Neural cell (in vitro differentiated cells): ENCODE measurements around the gene LIN9. TPM values are rescaled to one million over a fixed set of nuclear protein-coding genes. Genes with fewer than 3 reads are reported as not detected.

Experiments
- H2AFZ ChIP-seq: fragments of 200-600, 300-800 bp; sonication (generic), shearing (Covaris generic); 2 replicates; pipeline ENCODE4 v1.6.0; 2014; ENCODE audit warnings: low read depth, mild to moderate bottlenecking, antibody characterized with exemption, low read length, moderate library complexity
- H3F3A ChIP-seq: fragments of 200-600 bp; shearing (Covaris generic); 2 replicates; pipeline ENCODE4 v1.6.1; 2016; ENCODE audit warnings: mild to moderate bottlenecking, moderate library complexity, mixed read lengths, antibody characterized with exemption, low read length; ENCODE audit not compliant: insufficient read depth, poor library complexity, severe bottlenecking
- H3K27ac ChIP-seq: fragments of 200-600, 300-800 bp; sonication (generic), shearing (Covaris generic); 2 replicates; pipeline ENCODE4 v1.5.1; 2014; ENCODE audit warnings: mild to moderate bottlenecking, low read length, moderate library complexity
- H3K27me3 ChIP-seq: fragments of 300-800, 200-600 bp; sonication (generic), shearing (Covaris generic); 2 replicates; pipeline ENCODE4 v1.6.0; 2014; ENCODE audit warnings: mild to moderate bottlenecking, low read depth, low read length, moderate library complexity; ENCODE audit not compliant: insufficient read depth
- H3K36me3 ChIP-seq: fragments of 300-800, 200-600 bp; sonication (generic), shearing (Covaris generic); 2 replicates; pipeline ENCODE4 v1.5.1; 2014; ENCODE audit warnings: mild to moderate bottlenecking, antibody characterized with exemption, low read length, moderate library complexity; ENCODE audit not compliant: insufficient read depth
- H3K4me2 ChIP-seq: fragments of 300-800, 200-600 bp; sonication (generic), shearing (Covaris generic); 2 replicates; pipeline ENCODE4 v1.6.0; 2014; ENCODE audit warnings: mild to moderate bottlenecking, low read length
- H3K4me3 ChIP-seq: fragments of 300-800, 200-600 bp; sonication (generic), shearing (Covaris generic); 2 replicates; pipeline ENCODE4 v1.5.1; 2014; ENCODE audit warnings: mild to moderate bottlenecking, low read length, moderate library complexity
- H3K79me2 ChIP-seq: fragments of 200-600 bp; shearing (Covaris generic); replicated peaks from 2 replicates; pipeline ENCODE4 v1.6.0; 2014; ENCODE audit warnings: mild to moderate bottlenecking, low read length, moderate library complexity; ENCODE audit not compliant: insufficient read depth
- H3K9ac ChIP-seq: fragments of 300-800, 200-600 bp; sonication (generic), shearing (Covaris generic); 2 replicates; pipeline ENCODE4 v1.6.1; 2016; ENCODE audit warnings: mild to moderate bottlenecking, low read length, mixed read lengths
- H3K9me2 ChIP-seq: fragments of 200-600 bp; shearing (Covaris generic); 2 replicates; pipeline ENCODE4 v1.6.1; 2016; ENCODE audit warnings: mild to moderate bottlenecking, low read length, mixed read lengths; ENCODE audit not compliant: insufficient read depth
- H3K9me3 ChIP-seq: fragments of 200-600, 300-800 bp; sonication (generic), shearing (Covaris generic); 2 replicates; pipeline ENCODE4 v1.6.1; 2016; ENCODE audit warnings: mild to moderate bottlenecking, mixed run types, low read length, moderate library complexity, mixed read lengths
- H4K20me1 ChIP-seq: fragments of 200-600 bp; shearing (Covaris generic); 2 replicates; pipeline ENCODE4 v1.6.1; 2016; ENCODE audit warnings: mild to moderate bottlenecking, mixed run types; ENCODE audit not compliant: insufficient read depth
- EP300 ChIP-seq: fragments of 450-650 bp; conservative IDR thresholded peaks from 2 replicates; pipeline ENCODE4 v1.6.1; 2014; ENCODE audit warnings: antibody characterized with exemption, mild to moderate bottlenecking, moderate library complexity; ENCODE audit not compliant: poor library complexity, severe bottlenecking
- EZH2 ChIP-seq: fragments of 200-600, 300-800 bp; shearing (Covaris generic), sonication (generic); IDR thresholded peaks from 2 replicates; pipeline ENCODE4 v1.6.1; 2014; ENCODE audit warnings: antibody characterized with exemption, low read length, borderline replicate concordance, mild to moderate bottlenecking; ENCODE audit not compliant: insufficient read depth, poor library complexity, severe bottlenecking
- MXI1 ChIP-seq: fragments of 450-650 bp; conservative IDR thresholded peaks from 2 replicates; pipeline ENCODE4 v1.6.1; 2014; ENCODE audit warnings: antibody characterized with exemption, mild to moderate bottlenecking; ENCODE audit not compliant: poor library complexity, severe bottlenecking
- POLR2AphosphoS5 ChIP-seq: IDR thresholded peaks from 2 replicates; pipeline ENCODE4 v1.6.1; 2012
- RAD21 ChIP-seq: fragments of 450-650 bp; conservative IDR thresholded peaks from 2 replicates; pipeline ENCODE4 v1.6.1; 2014; ENCODE audit warnings: antibody characterized with exemption, mild to moderate bottlenecking, moderate library complexity
- SMC3 ChIP-seq: fragments of 450-650 bp; conservative IDR thresholded peaks from 2 replicates; pipeline ENCODE4 v1.6.1; 2014; ENCODE audit warnings: antibody characterized with exemption, mild to moderate bottlenecking, moderate library complexity; ENCODE audit not compliant: poor library complexity
- TAF1 ChIP-seq: IDR thresholded peaks from 2 replicates; pipeline ENCODE4 v1.6.1; 2012; ENCODE audit warnings: low read depth
- polyA plus RNA-seq: library from polyadenylated mRNA; depleted of rRNA; stranded (reverse); fragments of >200 nt; gene quantifications from 2 replicates; pipeline ENCODE4 v1.2.3, GENCODE V29; 2014
- TF ChIP-seq, protein P1 (sequence below): fragments of 450-650 bp; IDR thresholded peaks from 2 replicates; pipeline ENCODE4 v1.5.1; 2014; ENCODE audit warnings: antibody characterized with exemption, mild to moderate bottlenecking, moderate library complexity; ENCODE audit not compliant: poor library complexity, severe bottlenecking
- TF ChIP-seq, protein P2 (sequence below): IDR thresholded peaks from 2 replicates; pipeline ENCODE4 v1.6.1; 2012; ENCODE audit warnings: borderline replicate concordance

LIN9 gene
- polyA plus RNA-seq, 1 donor from 2014 or later, result 11.9 TPM

- peaks cover 32% of the 10 kb centered on the region for H3K79me2 ChIP-seq
- H3K9ac ChIP-seq, result no peak overlapping the region
- TF ChIP-seq EP300 (no peak), RAD21 (no peak)
- no peak overlapping the region for H3K4me2 ChIP-seq
- H3K9me2 ChIP-seq, result no peaks in the 10 kb centered on the region
- no peaks in the 10 kb centered on the region for H4K20me1 ChIP-seq
- no peak overlapping the region for H3K27ac ChIP-seq
- H3F3A ChIP-seq, result no peaks in the 10 kb centered on the region
- no peak overlapping the region for H3K4me3 ChIP-seq
- H3K27me3 ChIP-seq, result no peaks in the 10 kb centered on the region
- no peak overlapping the region for H2AFZ ChIP-seq
- no peaks in the 10 kb centered on the region for H3K9me3 ChIP-seq
- no peaks in the 10 kb centered on the region for H3K36me3 ChIP-seq
Measured at GRCh38 chr1:226306425-226306824, 2.5 kb downstream of the LIN9 start.

GRCh38 chr1:226305184-226305583 is 3.8 kb downstream of the LIN9 start:
- TF ChIP-seq EP300 (no peak), MXI1 (no peak), POLR2AphosphoS5 (no peak), TAF1 (no peak), RAD21 (no peak), EZH2 (no peak), SMC3 (no peak)
- TF ChIP-seq, protein P1, sequence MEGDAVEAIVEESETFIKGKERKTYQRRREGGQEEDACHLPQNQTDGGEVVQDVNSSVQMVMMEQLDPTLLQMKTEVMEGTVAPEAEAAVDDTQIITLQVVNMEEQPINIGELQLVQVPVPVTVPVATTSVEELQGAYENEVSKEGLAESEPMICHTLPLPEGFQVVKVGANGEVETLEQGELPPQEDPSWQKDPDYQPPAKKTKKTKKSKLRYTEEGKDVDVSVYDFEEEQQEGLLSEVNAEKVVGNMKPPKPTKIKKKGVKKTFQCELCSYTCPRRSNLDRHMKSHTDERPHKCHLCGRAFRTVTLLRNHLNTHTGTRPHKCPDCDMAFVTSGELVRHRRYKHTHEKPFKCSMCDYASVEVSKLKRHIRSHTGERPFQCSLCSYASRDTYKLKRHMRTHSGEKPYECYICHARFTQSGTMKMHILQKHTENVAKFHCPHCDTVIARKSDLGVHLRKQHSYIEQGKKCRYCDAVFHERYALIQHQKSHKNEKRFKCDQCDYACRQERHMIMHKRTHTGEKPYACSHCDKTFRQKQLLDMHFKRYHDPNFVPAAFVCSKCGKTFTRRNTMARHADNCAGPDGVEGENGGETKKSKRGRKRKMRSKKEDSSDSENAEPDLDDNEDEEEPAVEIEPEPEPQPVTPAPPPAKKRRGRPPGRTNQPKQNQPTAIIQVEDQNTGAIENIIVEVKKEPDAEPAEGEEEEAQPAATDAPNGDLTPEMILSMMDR, result no peak
- TF ChIP-seq, protein P2, sequence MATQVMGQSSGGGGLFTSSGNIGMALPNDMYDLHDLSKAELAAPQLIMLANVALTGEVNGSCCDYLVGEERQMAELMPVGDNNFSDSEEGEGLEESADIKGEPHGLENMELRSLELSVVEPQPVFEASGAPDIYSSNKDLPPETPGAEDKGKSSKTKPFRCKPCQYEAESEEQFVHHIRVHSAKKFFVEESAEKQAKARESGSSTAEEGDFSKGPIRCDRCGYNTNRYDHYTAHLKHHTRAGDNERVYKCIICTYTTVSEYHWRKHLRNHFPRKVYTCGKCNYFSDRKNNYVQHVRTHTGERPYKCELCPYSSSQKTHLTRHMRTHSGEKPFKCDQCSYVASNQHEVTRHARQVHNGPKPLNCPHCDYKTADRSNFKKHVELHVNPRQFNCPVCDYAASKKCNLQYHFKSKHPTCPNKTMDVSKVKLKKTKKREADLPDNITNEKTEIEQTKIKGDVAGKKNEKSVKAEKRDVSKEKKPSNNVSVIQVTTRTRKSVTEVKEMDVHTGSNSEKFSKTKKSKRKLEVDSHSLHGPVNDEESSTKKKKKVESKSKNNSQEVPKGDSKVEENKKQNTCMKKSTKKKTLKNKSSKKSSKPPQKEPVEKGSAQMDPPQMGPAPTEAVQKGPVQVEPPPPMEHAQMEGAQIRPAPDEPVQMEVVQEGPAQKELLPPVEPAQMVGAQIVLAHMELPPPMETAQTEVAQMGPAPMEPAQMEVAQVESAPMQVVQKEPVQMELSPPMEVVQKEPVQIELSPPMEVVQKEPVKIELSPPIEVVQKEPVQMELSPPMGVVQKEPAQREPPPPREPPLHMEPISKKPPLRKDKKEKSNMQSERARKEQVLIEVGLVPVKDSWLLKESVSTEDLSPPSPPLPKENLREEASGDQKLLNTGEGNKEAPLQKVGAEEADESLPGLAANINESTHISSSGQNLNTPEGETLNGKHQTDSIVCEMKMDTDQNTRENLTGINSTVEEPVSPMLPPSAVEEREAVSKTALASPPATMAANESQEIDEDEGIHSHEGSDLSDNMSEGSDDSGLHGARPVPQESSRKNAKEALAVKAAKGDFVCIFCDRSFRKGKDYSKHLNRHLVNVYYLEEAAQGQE, result no peak
- Histone ChIP-seq H3K4me2 (no peak overlapping the region), H3K9ac (no peak overlapping the region), H4K20me1 (no peaks in the 10 kb centered on the region), H3K27ac (no peak overlapping the region), H3K9me3 (no peaks in the 10 kb centered on the region), H2AFZ (no peak overlapping the region), H3F3A (no peaks in the 10 kb centered on the region), H3K27me3 (no peaks in the 10 kb centered on the region), H3K9me2 (no peaks in the 10 kb centered on the region), H3K79me2 (peaks cover 32% of the 10 kb centered on the region), H3K36me3 (no peaks in the 10 kb centered on the region), H3K4me3 (no peak overlapping the region)
